Midbrain (tissue), 1 donor: ENCODE results near the gene CAMK2D.

Experiments
- DNase-seq: peaks from one replicate; lab custom pipeline; 2025; lab: John Stamatoyannopoulos, UW

CAMK2D gene

GRCh38 chr4:113604955-113605354, 156.6 kb downstream of the CAMK2D start:
- DNase-seq, result no peak

GRCh38 chr4:113603911-113604310, 157.6 kb downstream of the CAMK2D start:
- DNase-seq, result no peak

GRCh38 chr4:113602646-113603228, 158.8 kb downstream of the CAMK2D start:
- no peak for DNase-seq

- DNase-seq, result no peak
These were observed 159.9 kb downstream of the CAMK2D start for GRCh38 chr4:113601636-113602035.

GRCh38 chr4:113596396-113596795, 165.1 kb downstream of the CAMK2D start:
- no peak for DNase-seq

- DNase-seq, result no peak
These were observed 167.3 kb downstream of the CAMK2D start for GRCh38 chr4:113594231-113594556.

- DNase-seq, result no peak
These were observed 167.9 kb downstream of the CAMK2D start for GRCh38 chr4:113593400-113594230.

GRCh38 chr4:113591982-113592381, 169.6 kb downstream of the CAMK2D start:
- DNase-seq, result no peak

GRCh38 chr4:113588895-113589668, 172.5 kb downstream of the CAMK2D start:
- no peak for DNase-seq

GRCh38 chr4:113587640-113588275, 173.8 kb downstream of the CAMK2D start:
- no peak for DNase-seq

GRCh38 chr4:113587156-113587555, 174.4 kb downstream of the CAMK2D start:
- DNase-seq, result no peak

- DNase-seq, result no peak
These were observed 175.5 kb downstream of the CAMK2D start for GRCh38 chr4:113586072-113586471.

- no peak for DNase-seq
These were observed 177.0 kb downstream of the CAMK2D start for GRCh38 chr4:113584407-113585150.

GRCh38 chr4:113582737-113583136, 178.8 kb downstream of the CAMK2D start:
- DNase-seq, result no peak

GRCh38 chr4:113579360-113579759, 182.2 kb downstream of the CAMK2D start:
- DNase-seq, result no peak

GRCh38 chr4:113576947-113577678, 184.4 kb downstream of the CAMK2D start:
- no peak for DNase-seq

- DNase-seq, result no peak
These were observed 186.1 kb downstream of the CAMK2D start for GRCh38 chr4:113575401-113575800.

- no peak for DNase-seq
These were observed 186.9 kb downstream of the CAMK2D start for GRCh38 chr4:113574636-113575103.

- no peak for DNase-seq
These were observed 188.9 kb downstream of the CAMK2D start for GRCh38 chr4:113572620-113573019.

- no peak for DNase-seq
These were observed 195.3 kb downstream of the CAMK2D start for GRCh38 chr4:113566015-113566795.
